SK-N-MC (cell line): Measurements from ENCODE around the gene PRTFDC1.

Experiments used
- EZH2 ChIP-seq: fragments of 200-600 bp; sonication (generic); IDR thresholded peaks from one replicate; pipeline ENCODE4 v1.6.1; 2017; ENCODE audit warnings: antibody characterized with exemption
- POLR2AphosphoS5 ChIP-seq: IDR thresholded peaks from 2 replicates; pipeline ENCODE4 v1.6.1; 2012; ENCODE audit warnings: mild to moderate bottlenecking, low read depth, low read length, borderline replicate concordance

- TF ChIP-seq EZH2 (no peak), POLR2AphosphoS5 (no peak)
Observed at GRCh38 chr10:24893127-24893526, 59.3 kb downstream of the PRTFDC1 start.
